Liver (tissue), 9 donors: Measurements from ENCODE around the gene SPSB2. TPM values are rescaled to one million over a fixed set of nuclear protein-coding genes. Genes with fewer than 3 reads are reported as not detected.

ENCODE experiments used
- DNase-seq: peaks from one replicate; pipeline ENCODE4 v3.0.0-alpha.2; 2017; ENCODE audit warnings: low spot score
- H3K27ac ChIP-seq, 2 donors: one replicate each; pipeline ENCODE4 v1.7.0; 2013; ENCODE audit warnings: inconsistent platforms in 2 of 2, low read length in 2 of 2, control low read depth in 1 of 2, low read depth in 1 of 2, mild to moderate bottlenecking in 1 of 2
- H3K27me3 ChIP-seq, 4 donors: one replicate each; pipeline versions ENCODE4 v1.6.1 to v1.7.0; 2013; ENCODE audit warnings: low read length in 3 of 4, inconsistent platforms in 1 of 4, mild to moderate bottlenecking in 1 of 4, moderate library complexity in 1 of 4; ENCODE audit not compliant: control insufficient read depth in 4 of 4, insufficient read depth in 4 of 4
- H3K36me3 ChIP-seq, 4 donors: one replicate each; pipeline versions ENCODE4 v1.6.1 to v1.7.0; 2013; ENCODE audit warnings: low read length in 3 of 4, mild to moderate bottlenecking in 3 of 4, low read depth in 1 of 4, moderate library complexity in 1 of 4; ENCODE audit not compliant: control insufficient read depth in 4 of 4, insufficient read depth in 3 of 4
- H3K4me1 ChIP-seq, 4 donors: one replicate each; pipeline versions ENCODE4 v1.6.1 to v1.7.0; 2013; ENCODE audit warnings: low read length in 3 of 4, mild to moderate bottlenecking in 3 of 4, moderate library complexity in 1 of 4; ENCODE audit not compliant: control insufficient read depth in 4 of 4, insufficient read depth in 4 of 4
- H3K4me3 ChIP-seq, 3 donors: one replicate each; pipeline versions ENCODE4 v1.6.1 to v1.7.0; 2013; ENCODE audit warnings: low read length in 3 of 3, control low read depth in 1 of 3, low read depth in 1 of 3, mild to moderate bottlenecking in 1 of 3
- H3K9ac ChIP-seq, 2 donors: one replicate each; pipeline ENCODE4 v1.7.0; 2013; ENCODE audit warnings: low read length in 2 of 2, mild to moderate bottlenecking in 2 of 2, moderate library complexity in 2 of 2, control low read depth in 1 of 2, low read depth in 1 of 2
- H3K9me3 ChIP-seq, 4 donors: one replicate each; pipeline versions ENCODE4 v1.6.1 to v1.7.0; 2013; ENCODE audit warnings: low read length in 3 of 4; ENCODE audit not compliant: control insufficient read depth in 4 of 4
- FOXA1 ChIP-seq: IDR thresholded peaks from 2 replicates; pipeline ENCODE4 v1.6.1; 2016; ENCODE audit warnings: antibody characterized with exemption
- FOXA2 ChIP-seq: IDR thresholded peaks from 2 replicates; pipeline ENCODE4 v1.6.1; 2016; ENCODE audit warnings: antibody characterized with exemption
- GABPA ChIP-seq, 2 donors: IDR thresholded peaks in 1 of 2; conservative IDR thresholded peaks in 1 of 2; 2 replicates each; pipeline ENCODE4 v1.6.1; 2016; ENCODE audit warnings: antibody characterized with exemption in 2 of 2, mild to moderate bottlenecking in 1 of 2, moderate library complexity in 1 of 2
- HNF4A ChIP-seq, 2 donors: conservative IDR thresholded peaks; 2 replicates each; pipeline ENCODE4 v1.6.1; 2016; ENCODE audit warnings: antibody characterized with exemption in 2 of 2, mild to moderate bottlenecking in 2 of 2
- HNF4G ChIP-seq: IDR thresholded peaks from 2 replicates; pipeline ENCODE4 v1.6.1; 2016; ENCODE audit warnings: antibody characterized with exemption
- JUND ChIP-seq, 2 donors: IDR thresholded peaks; 2 replicates each; pipeline ENCODE4 v1.6.1; 2016; ENCODE audit warnings: antibody characterized with exemption in 2 of 2
- NR2F2 ChIP-seq: IDR thresholded peaks from 2 replicates; pipeline ENCODE4 v1.6.1; 2016; ENCODE audit warnings: antibody characterized with exemption
- RAD21 ChIP-seq, 2 donors: IDR thresholded peaks; 2 replicates each; pipeline ENCODE4 v1.6.1; 2016; ENCODE audit warnings: antibody characterized with exemption in 2 of 2, mild to moderate bottlenecking in 2 of 2
- RXRA ChIP-seq, 2 donors: IDR thresholded peaks; 2 replicates each; pipeline ENCODE4 v1.6.1; 2017 to 2018; ENCODE audit warnings: antibody characterized with exemption in 2 of 2, mild to moderate bottlenecking in 1 of 2
- SP1 ChIP-seq: IDR thresholded peaks from 2 replicates; pipeline ENCODE4 v1.6.1; 2018; ENCODE audit warnings: antibody characterized with exemption, mild to moderate bottlenecking
- TAF1 ChIP-seq: conservative IDR thresholded peaks from 2 replicates; pipeline ENCODE4 v1.6.1; 2016; ENCODE audit warnings: antibody characterized with exemption, mild to moderate bottlenecking
- WGBS: extraction: QIAGEN DNeasy Blood & Tissue Kit; methylation state at CpG from one replicate; pipeline ENCODE4 v1.1.7; 2013; 5-methylcytosine and 5-hydroxymethylcytosine counted together
- polyA plus RNA-seq, 2 donors: library from polyadenylated mRNA; stranded (reverse) in 1 of 2; unstranded in 1 of 2; fragments of 200-250 nt in 1 of 2; fragments of >200 nt in 1 of 2; fragmentation: Nextera tagmentation in 1 of 2; extraction: Ambion mirVana in 1 of 2; gene quantifications; one replicate each; pipeline versions ENCODE4 v1.2.1 to v1.2.3, GENCODE V29; 2013 to 2015
- total RNA-seq, 2 donors: library from RNA; depleted of rRNA; stranded (reverse); fragments of >200 nt; gene quantifications; one replicate each; pipeline ENCODE4 v1.2.3, GENCODE V29; 2014
- TF ChIP-seq, protein P1 (sequence below): IDR thresholded peaks from 2 replicates; pipeline ENCODE4 v1.6.1; 2016; ENCODE audit warnings: antibody characterized with exemption, mild to moderate bottlenecking
- TF ChIP-seq, protein P2 (sequence below): IDR thresholded peaks from 2 replicates; pipeline ENCODE4 v1.6.1; 2016; ENCODE audit warnings: antibody characterized with exemption
- TF ChIP-seq, protein P3 (sequence below): IDR thresholded peaks from 2 replicates; pipeline ENCODE4 v1.6.1; 2016; ENCODE audit warnings: antibody characterized with exemption
- TF ChIP-seq, protein P4 (sequence below): IDR thresholded peaks from 2 replicates; pipeline ENCODE4 v1.6.1; 2016; ENCODE audit warnings: antibody characterized with exemption
- TF ChIP-seq, protein P5 (sequence below): fragments of 150-350 bp; IDR thresholded peaks from 2 replicates; pipeline ENCODE4 v1.5.1; 2017; ENCODE audit warnings: improper control_type of control experiment, low read depth, low read length; ENCODE audit not compliant: missing input control
- donor health status: healthy.
- donor health status: healthy.
- donor health status: healthy.
- donor health status: healthy.
- donor health status: healthy.

Gene SPSB2
- total and polyA plus RNA-seq, 4 donors: 3.2 to 4.6 (median 4.1) TPM

DNA sequence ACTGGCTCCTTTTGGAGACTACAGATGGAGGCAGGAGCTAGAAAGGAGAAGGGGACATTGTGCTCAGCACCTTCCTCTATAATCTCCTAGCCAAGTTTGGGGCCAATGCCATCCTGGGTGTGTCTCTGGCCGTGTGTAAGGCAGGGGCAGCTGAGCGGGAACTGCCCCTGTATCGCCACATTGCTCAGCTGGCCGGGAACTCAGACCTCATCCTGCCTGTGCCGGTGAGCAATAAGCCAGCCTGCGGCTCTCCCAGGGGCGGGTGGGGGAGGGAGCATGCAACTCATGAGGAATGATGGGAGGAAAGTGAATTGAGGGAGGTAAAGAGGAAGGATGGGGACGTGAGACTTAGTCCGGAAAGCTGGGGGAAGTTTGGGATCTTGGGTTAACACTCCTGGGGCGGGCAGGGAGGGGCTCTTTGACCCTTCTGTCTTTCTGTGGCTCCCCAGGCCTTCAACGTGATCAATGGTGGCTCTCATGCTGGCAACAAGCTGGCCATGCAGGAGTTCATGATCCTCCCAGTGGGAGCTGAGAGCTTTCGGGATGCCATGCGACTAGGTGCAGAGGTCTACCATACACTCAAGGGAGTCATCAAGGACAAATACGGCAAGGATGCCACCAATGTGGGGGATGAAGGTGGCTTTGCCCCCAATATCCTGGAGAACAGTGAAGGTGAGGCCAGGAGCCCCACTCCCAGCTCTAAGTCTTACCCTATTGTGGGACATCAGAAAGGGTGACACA is 44.6 kb upstream of the SPSB2 start:
- no peaks in the 10 kb centered on the region for H3K9me3 ChIP-seq
- no peak for DNase-seq
- H3K36me3 ChIP-seq: no peaks in the 10 kb centered on the region
- WGBS: 90% methylated on average over 14 of the region's 14 CpGs
- no peak overlapping the region for H3K27ac ChIP-seq
- no peak for TF ChIP-seq HNF4G
- TF ChIP-seq, protein P1, sequence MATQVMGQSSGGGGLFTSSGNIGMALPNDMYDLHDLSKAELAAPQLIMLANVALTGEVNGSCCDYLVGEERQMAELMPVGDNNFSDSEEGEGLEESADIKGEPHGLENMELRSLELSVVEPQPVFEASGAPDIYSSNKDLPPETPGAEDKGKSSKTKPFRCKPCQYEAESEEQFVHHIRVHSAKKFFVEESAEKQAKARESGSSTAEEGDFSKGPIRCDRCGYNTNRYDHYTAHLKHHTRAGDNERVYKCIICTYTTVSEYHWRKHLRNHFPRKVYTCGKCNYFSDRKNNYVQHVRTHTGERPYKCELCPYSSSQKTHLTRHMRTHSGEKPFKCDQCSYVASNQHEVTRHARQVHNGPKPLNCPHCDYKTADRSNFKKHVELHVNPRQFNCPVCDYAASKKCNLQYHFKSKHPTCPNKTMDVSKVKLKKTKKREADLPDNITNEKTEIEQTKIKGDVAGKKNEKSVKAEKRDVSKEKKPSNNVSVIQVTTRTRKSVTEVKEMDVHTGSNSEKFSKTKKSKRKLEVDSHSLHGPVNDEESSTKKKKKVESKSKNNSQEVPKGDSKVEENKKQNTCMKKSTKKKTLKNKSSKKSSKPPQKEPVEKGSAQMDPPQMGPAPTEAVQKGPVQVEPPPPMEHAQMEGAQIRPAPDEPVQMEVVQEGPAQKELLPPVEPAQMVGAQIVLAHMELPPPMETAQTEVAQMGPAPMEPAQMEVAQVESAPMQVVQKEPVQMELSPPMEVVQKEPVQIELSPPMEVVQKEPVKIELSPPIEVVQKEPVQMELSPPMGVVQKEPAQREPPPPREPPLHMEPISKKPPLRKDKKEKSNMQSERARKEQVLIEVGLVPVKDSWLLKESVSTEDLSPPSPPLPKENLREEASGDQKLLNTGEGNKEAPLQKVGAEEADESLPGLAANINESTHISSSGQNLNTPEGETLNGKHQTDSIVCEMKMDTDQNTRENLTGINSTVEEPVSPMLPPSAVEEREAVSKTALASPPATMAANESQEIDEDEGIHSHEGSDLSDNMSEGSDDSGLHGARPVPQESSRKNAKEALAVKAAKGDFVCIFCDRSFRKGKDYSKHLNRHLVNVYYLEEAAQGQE: no peak
- TF ChIP-seq HNF4A (conservative IDR thresholded peaks at IDR 0.05): no peak
- TF ChIP-seq RAD21 (IDR thresholded peaks at IDR 0.05): no peak
- no peak for TF ChIP-seq TAF1
- TF ChIP-seq, protein P2, sequence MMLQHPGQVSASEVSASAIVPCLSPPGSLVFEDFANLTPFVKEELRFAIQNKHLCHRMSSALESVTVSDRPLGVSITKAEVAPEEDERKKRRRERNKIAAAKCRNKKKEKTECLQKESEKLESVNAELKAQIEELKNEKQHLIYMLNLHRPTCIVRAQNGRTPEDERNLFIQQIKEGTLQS: no peak
- no peak for TF ChIP-seq GABPA (IDR thresholded peaks at IDR 0.05 in 1 of 2, conservative IDR thresholded peaks at IDR 0.05 in 1 of 2)
- no peak for TF ChIP-seq FOXA2
- no peak for TF ChIP-seq NR2F2
- no peak for TF ChIP-seq SP1
- no peak for TF ChIP-seq JUND (IDR thresholded peaks at IDR 0.05)
- TF ChIP-seq FOXA1: no peak
- TF ChIP-seq, protein P3, sequence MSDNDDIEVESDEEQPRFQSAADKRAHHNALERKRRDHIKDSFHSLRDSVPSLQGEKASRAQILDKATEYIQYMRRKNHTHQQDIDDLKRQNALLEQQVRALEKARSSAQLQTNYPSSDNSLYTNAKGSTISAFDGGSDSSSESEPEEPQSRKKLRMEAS: no peak
- TF ChIP-seq, protein P4, sequence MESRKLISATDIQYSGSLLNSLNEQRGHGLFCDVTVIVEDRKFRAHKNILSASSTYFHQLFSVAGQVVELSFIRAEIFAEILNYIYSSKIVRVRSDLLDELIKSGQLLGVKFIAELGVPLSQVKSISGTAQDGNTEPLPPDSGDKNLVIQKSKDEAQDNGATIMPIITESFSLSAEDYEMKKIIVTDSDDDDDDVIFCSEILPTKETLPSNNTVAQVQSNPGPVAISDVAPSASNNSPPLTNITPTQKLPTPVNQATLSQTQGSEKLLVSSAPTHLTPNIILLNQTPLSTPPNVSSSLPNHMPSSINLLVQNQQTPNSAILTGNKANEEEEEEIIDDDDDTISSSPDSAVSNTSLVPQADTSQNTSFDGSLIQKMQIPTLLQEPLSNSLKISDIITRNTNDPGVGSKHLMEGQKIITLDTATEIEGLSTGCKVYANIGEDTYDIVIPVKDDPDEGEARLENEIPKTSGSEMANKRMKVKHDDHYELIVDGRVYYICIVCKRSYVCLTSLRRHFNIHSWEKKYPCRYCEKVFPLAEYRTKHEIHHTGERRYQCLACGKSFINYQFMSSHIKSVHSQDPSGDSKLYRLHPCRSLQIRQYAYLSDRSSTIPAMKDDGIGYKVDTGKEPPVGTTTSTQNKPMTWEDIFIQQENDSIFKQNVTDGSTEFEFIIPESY: no peak
- TF ChIP-seq, protein P5, sequence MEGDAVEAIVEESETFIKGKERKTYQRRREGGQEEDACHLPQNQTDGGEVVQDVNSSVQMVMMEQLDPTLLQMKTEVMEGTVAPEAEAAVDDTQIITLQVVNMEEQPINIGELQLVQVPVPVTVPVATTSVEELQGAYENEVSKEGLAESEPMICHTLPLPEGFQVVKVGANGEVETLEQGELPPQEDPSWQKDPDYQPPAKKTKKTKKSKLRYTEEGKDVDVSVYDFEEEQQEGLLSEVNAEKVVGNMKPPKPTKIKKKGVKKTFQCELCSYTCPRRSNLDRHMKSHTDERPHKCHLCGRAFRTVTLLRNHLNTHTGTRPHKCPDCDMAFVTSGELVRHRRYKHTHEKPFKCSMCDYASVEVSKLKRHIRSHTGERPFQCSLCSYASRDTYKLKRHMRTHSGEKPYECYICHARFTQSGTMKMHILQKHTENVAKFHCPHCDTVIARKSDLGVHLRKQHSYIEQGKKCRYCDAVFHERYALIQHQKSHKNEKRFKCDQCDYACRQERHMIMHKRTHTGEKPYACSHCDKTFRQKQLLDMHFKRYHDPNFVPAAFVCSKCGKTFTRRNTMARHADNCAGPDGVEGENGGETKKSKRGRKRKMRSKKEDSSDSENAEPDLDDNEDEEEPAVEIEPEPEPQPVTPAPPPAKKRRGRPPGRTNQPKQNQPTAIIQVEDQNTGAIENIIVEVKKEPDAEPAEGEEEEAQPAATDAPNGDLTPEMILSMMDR: no peak
- TF ChIP-seq RXRA (IDR thresholded peaks at IDR 0.05): no peak
- no peak overlapping the region for H3K9ac ChIP-seq
- H3K27me3 ChIP-seq: peaks cover 0 to 6% (median 0%) of the 10 kb centered on the region in 4 donors
- H3K4me1 ChIP-seq: peaks cover 3 to 13% (median 6%) of the 10 kb centered on the region in 4 donors
- no peak overlapping the region for H3K4me3 ChIP-seq
